H9 (cell line): ENCODE data around the gene CD8A. TPM values are rescaled to one million over a fixed set of nuclear protein-coding genes. Genes with fewer than 3 reads are reported as not detected.

ENCODE experiments used
- DNase-seq: peaks from one replicate; pipeline ENCODE4 v3.0.0-alpha.2; 2017
- H2AFZ ChIP-seq: one replicate; pipeline ENCODE4 v1.6.1; 2013; ENCODE audit warnings: mild to moderate bottlenecking, low read length, control low read depth, moderate library complexity
- H2AK5ac ChIP-seq: 2 replicates; pipeline ENCODE4 v1.6.1; 2013; ENCODE audit warnings: low read length, control low read depth, mixed read lengths; ENCODE audit not compliant: insufficient read length
- H2BK120ac ChIP-seq: one replicate; pipeline ENCODE4 v1.6.1; 2013; ENCODE audit warnings: low read depth, mild to moderate bottlenecking, low read length, control low read depth, inconsistent platforms; ENCODE audit not compliant: poor library complexity, severe bottlenecking
- H2BK12ac ChIP-seq: 2 replicates; pipeline ENCODE4 v1.6.1; 2013; ENCODE audit warnings: low read length, control low read depth, mixed read lengths, low read depth; ENCODE audit not compliant: insufficient read length
- H2BK15ac ChIP-seq: 2 replicates; pipeline ENCODE4 v1.6.1; 2013; ENCODE audit warnings: low read depth, low read length, control low read depth
- H2BK20ac ChIP-seq: one replicate; pipeline ENCODE4 v1.6.1; 2013; ENCODE audit warnings: low read depth, mild to moderate bottlenecking, low read length, control low read depth, inconsistent platforms; ENCODE audit not compliant: poor library complexity, severe bottlenecking
- H2BK5ac ChIP-seq: 2 replicates; pipeline ENCODE4 v1.6.1; 2013; ENCODE audit warnings: low read length, control low read depth, mixed read lengths; ENCODE audit not compliant: insufficient read length
- H3K14ac ChIP-seq: 2 replicates; pipeline ENCODE4 v1.6.1; 2013; ENCODE audit warnings: low read length, control low read depth; ENCODE audit not compliant: insufficient read depth
- H3K18ac ChIP-seq: 2 replicates; pipeline ENCODE4 v1.6.1; 2013; ENCODE audit warnings: low read depth, mild to moderate bottlenecking, mixed read lengths, low read length, control low read depth; ENCODE audit not compliant: insufficient read length
- H3K23ac ChIP-seq: 2 replicates; pipeline ENCODE4 v1.6.1; 2013; ENCODE audit warnings: low read length, control low read depth, mixed read lengths, low read depth; ENCODE audit not compliant: insufficient read length
- H3K23me2 ChIP-seq: 2 replicates; pipeline ENCODE4 v1.6.1; 2013; ENCODE audit warnings: low read depth, mild to moderate bottlenecking, mixed read lengths, low read length, control low read depth; ENCODE audit not compliant: insufficient read length, poor library complexity, severe bottlenecking
- H3K27ac ChIP-seq: 2 replicates; pipeline ENCODE4 v1.5.1; 2013; ENCODE audit warnings: low read length, control low read depth, mixed read lengths, low read depth; ENCODE audit not compliant: insufficient read length
- H3K27me3 ChIP-seq: 2 replicates; pipeline ENCODE4 v1.6.1; 2013; ENCODE audit warnings: low read length, control low read depth, inconsistent platforms; ENCODE audit not compliant: insufficient read depth
- H3K4ac ChIP-seq: 2 replicates; pipeline ENCODE4 v1.6.1; 2013; ENCODE audit warnings: low read depth, mild to moderate bottlenecking, control low read depth, inconsistent platforms, low read length, moderate library complexity
- H3K4me1 ChIP-seq: 2 replicates; pipeline ENCODE4 v1.6.1; 2013; ENCODE audit warnings: low read length, control low read depth, inconsistent platforms; ENCODE audit not compliant: insufficient read depth
- H3K4me2 ChIP-seq: 2 replicates; pipeline ENCODE4 v1.6.1; 2013; ENCODE audit warnings: low read length, control low read depth, mixed read lengths; ENCODE audit not compliant: insufficient read length, insufficient read depth
- H3K56ac ChIP-seq: 2 replicates; pipeline ENCODE4 v1.6.1; 2013; ENCODE audit warnings: low read depth, mild to moderate bottlenecking, mixed read lengths, low read length, control low read depth; ENCODE audit not compliant: insufficient read length
- H3K79me1 ChIP-seq: 2 replicates; pipeline ENCODE4 v1.6.1; 2013; ENCODE audit warnings: low read depth, mild to moderate bottlenecking, moderate library complexity, low read length, control low read depth, inconsistent platforms; ENCODE audit not compliant: insufficient read depth, poor library complexity, severe bottlenecking
- H3K79me2 ChIP-seq: 2 replicates; pipeline ENCODE4 v1.6.1; 2013; ENCODE audit warnings: low read length, control low read depth, inconsistent platforms; ENCODE audit not compliant: insufficient read depth
- H3K9ac ChIP-seq: 2 replicates; pipeline ENCODE4 v1.6.1; 2013; ENCODE audit warnings: low read length, control low read depth, mixed read lengths; ENCODE audit not compliant: insufficient read length; ENCODE audit errors: extremely low read depth
- H3K9me3 ChIP-seq: one replicate; pipeline ENCODE4 v1.6.1; 2013; ENCODE audit warnings: low read depth, low read length, inconsistent platforms; ENCODE audit not compliant: control insufficient read depth
- H3T11ph ChIP-seq: one replicate; pipeline ENCODE4 v1.6.1; 2013; ENCODE audit warnings: mild to moderate bottlenecking, low read length, control low read depth, inconsistent platforms
- H4K20me1 ChIP-seq: one replicate; pipeline ENCODE4 v1.6.1; 2013; ENCODE audit not compliant: control insufficient read depth, insufficient read length, insufficient read depth
- H4K5ac ChIP-seq: 2 replicates; pipeline ENCODE4 v1.6.1; 2013; ENCODE audit warnings: low read depth, mild to moderate bottlenecking, mixed read lengths, low read length, control low read depth; ENCODE audit not compliant: insufficient read length
- H4K8ac ChIP-seq: replicated peaks from 2 replicates; pipeline ENCODE4 v1.6.1; 2013; ENCODE audit warnings: low read length, control low read depth, mixed read lengths, low read depth; ENCODE audit not compliant: insufficient read length
- H4K91ac ChIP-seq: 2 replicates; pipeline ENCODE4 v1.6.1; 2013; ENCODE audit warnings: low read depth, mild to moderate bottlenecking, moderate library complexity, mixed read lengths, low read length, control low read depth; ENCODE audit not compliant: insufficient read length
- H3K27ac Mint-ChIP-seq, 3 experiments: 2 replicates in 2 of 3; 3 replicates in 1 of 3; pipeline ENCODE4 v1.8.0; 2020 to 2021; ENCODE audit warnings: mixed read lengths in 3 of 3, mild to moderate bottlenecking in 1 of 3, moderate library complexity in 1 of 3
- H3K27me3 Mint-ChIP-seq: 2 replicates; pipeline ENCODE4 v1.8.0; 2021; ENCODE audit warnings: low read depth, mild to moderate bottlenecking, moderate library complexity, mixed read lengths
- H3K36me3 Mint-ChIP-seq, 3 experiments: 2 replicates in 2 of 3; 3 replicates in 1 of 3; pipeline ENCODE4 v1.8.0; 2020 to 2021; ENCODE audit warnings: low read depth in 3 of 3, mixed read lengths in 3 of 3; ENCODE audit not compliant: insufficient read depth in 1 of 3
- H3K4me1 Mint-ChIP-seq, 2 experiments: 2 replicates each; pipeline ENCODE4 v1.8.0; 2020; ENCODE audit warnings: mixed read lengths in 2 of 2
- H3K4me3 Mint-ChIP-seq, 2 experiments: 2 replicates in 1 of 2; 3 replicates in 1 of 2; pipeline ENCODE4 v1.8.0; 2020 to 2021; ENCODE audit warnings: mild to moderate bottlenecking in 2 of 2, mixed read lengths in 2 of 2, moderate library complexity in 1 of 2
- H3K9me3 Mint-ChIP-seq, 2 experiments: 2 replicates in 1 of 2; 3 replicates in 1 of 2; pipeline ENCODE4 v1.8.0; 2020; ENCODE audit warnings: mild to moderate bottlenecking in 2 of 2, mixed read lengths in 2 of 2, moderate library complexity in 1 of 2
- WGBS: extraction: QIAGEN DNeasy Blood & Tissue Kit; methylation state at CpG from one replicate; pipeline ENCODE4 v1.1.7; 2013; ENCODE audit warnings: missing lambda C conversion rate, low lambda C conversion rate, mixed read lengths; ENCODE audit not compliant: insufficient read length; ENCODE audit errors: extremely low coverage; 5-methylcytosine and 5-hydroxymethylcytosine counted together
- total RNA-seq: library from RNA; stranded (reverse); gene quantifications from 2 replicates; pipeline ENCODE4 v1.2.1, GENCODE V29; 2021
- TF ChIP-seq, protein P1 (sequence below): fragments of 200-600 bp; sonication (generic); conservative IDR thresholded peaks from 3 replicates; pipeline ENCODE4 v1.8.0; 2021; ENCODE audit warnings: antibody characterized with exemption, mild to moderate bottlenecking

CD8A gene
- total RNA-seq, 1 experiment from 2014 or later = not detected

DNA sequence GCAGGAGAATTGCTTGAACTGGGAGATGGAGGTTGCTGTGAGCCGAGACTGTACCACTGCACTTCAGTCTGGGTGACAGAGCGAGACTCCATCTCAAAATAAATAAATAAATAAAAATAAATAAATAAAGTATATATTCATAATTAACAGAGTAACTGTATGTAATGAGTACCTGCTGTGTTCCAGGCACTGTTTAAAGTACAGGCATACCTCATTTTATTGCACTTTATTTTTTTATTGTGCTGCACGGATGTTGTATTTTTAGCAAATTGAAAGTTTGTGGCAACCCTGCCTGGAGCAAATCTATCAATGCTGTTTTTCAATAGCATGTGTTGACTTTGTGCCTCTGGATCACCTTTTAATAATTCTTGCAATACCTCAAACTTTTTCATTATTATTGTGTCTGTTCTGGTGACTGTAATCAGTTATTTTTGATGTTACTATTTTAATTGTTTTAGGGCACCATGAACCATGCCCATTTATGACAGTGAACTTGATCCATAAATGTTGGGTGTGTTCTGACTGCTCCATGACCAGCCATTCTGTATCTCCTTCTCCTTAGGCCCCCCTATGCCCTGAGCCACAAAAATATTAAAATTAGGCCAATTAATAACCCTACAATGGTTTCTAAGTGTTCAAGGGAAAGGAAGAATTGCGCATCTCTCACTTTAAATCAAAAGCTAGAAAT is 27.5 kb upstream of the CD8A start:
- Histone ChIP-seq H2BK12ac (no peak overlapping the region), H4K8ac (no peak overlapping the region), H3K14ac (no peak overlapping the region), H3K79me1 (no peaks in the 10 kb centered on the region), H2BK20ac (no peak overlapping the region), H2BK15ac (no peak overlapping the region), H4K20me1 (no peaks in the 10 kb centered on the region), H2BK120ac (no peak overlapping the region), H3K18ac (no peak overlapping the region), H3K56ac (no peak overlapping the region), H3K27ac (no peak overlapping the region), H2AFZ (no peak overlapping the region), H3K23ac (no peak overlapping the region), H3K4me2 (no peak overlapping the region), H3K9me3 (peaks cover 4% of the 10 kb centered on the region), H2BK5ac (no peak overlapping the region), H4K91ac (no peak overlapping the region), H3K27me3 (no peaks in the 10 kb centered on the region), H3K79me2 (no peaks in the 10 kb centered on the region), H2AK5ac (no peak overlapping the region), H4K5ac (no peak overlapping the region), H3T11ph (no peak overlapping the region), H3K4me1 (no peaks in the 10 kb centered on the region), H3K23me2 (no peaks in the 10 kb centered on the region), H3K4ac (no peak overlapping the region), H3K9ac (no peak overlapping the region)
- peaks cover 12% of the 10 kb centered on the region for H3K27me3 Mint-ChIP-seq
- TF ChIP-seq, protein P1, sequence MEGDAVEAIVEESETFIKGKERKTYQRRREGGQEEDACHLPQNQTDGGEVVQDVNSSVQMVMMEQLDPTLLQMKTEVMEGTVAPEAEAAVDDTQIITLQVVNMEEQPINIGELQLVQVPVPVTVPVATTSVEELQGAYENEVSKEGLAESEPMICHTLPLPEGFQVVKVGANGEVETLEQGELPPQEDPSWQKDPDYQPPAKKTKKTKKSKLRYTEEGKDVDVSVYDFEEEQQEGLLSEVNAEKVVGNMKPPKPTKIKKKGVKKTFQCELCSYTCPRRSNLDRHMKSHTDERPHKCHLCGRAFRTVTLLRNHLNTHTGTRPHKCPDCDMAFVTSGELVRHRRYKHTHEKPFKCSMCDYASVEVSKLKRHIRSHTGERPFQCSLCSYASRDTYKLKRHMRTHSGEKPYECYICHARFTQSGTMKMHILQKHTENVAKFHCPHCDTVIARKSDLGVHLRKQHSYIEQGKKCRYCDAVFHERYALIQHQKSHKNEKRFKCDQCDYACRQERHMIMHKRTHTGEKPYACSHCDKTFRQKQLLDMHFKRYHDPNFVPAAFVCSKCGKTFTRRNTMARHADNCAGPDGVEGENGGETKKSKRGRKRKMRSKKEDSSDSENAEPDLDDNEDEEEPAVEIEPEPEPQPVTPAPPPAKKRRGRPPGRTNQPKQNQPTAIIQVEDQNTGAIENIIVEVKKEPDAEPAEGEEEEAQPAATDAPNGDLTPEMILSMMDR = no peak
- H3K9me3 Mint-ChIP-seq = peaks cover 6% of the 10 kb centered on the region in 2 experiments; a peak in 4 of 5 replicates
- DNase-seq = no peak
- H3K4me3 Mint-ChIP-seq = no peak overlapping the region
- WGBS = no CpG with 5 or more reads among the region's 4 CpGs
- peaks cover 0 to 2% of the 10 kb centered on the region in 2 experiments; a peak in 2 of 4 replicates for H3K4me1 Mint-ChIP-seq
- H3K36me3 Mint-ChIP-seq = peaks cover 0 to 7% (median 2%) of the 10 kb centered on the region in 3 experiments; a peak in 3 of 7 replicates
- no peak overlapping the region for H3K27ac Mint-ChIP-seq
